Measurements from ENCODE around the gene NOL12.

- TF ChIP-seq, protein P1, sequence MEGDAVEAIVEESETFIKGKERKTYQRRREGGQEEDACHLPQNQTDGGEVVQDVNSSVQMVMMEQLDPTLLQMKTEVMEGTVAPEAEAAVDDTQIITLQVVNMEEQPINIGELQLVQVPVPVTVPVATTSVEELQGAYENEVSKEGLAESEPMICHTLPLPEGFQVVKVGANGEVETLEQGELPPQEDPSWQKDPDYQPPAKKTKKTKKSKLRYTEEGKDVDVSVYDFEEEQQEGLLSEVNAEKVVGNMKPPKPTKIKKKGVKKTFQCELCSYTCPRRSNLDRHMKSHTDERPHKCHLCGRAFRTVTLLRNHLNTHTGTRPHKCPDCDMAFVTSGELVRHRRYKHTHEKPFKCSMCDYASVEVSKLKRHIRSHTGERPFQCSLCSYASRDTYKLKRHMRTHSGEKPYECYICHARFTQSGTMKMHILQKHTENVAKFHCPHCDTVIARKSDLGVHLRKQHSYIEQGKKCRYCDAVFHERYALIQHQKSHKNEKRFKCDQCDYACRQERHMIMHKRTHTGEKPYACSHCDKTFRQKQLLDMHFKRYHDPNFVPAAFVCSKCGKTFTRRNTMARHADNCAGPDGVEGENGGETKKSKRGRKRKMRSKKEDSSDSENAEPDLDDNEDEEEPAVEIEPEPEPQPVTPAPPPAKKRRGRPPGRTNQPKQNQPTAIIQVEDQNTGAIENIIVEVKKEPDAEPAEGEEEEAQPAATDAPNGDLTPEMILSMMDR (IDR thresholded peaks at IDR 0.05; ENCODE audit: poor library complexity, severe bottlenecking) = no peak
- TF ChIP-seq EP300 (conservative IDR thresholded peaks at IDR 0.05; ENCODE audit: poor library complexity, severe bottlenecking) (no peak), EZH2 (IDR thresholded peaks at IDR 0.05; ENCODE audit: borderline replicate concordance, insufficient read depth, low read length, poor library complexity, severe bottlenecking) (no peak), RAD21 (conservative IDR thresholded peaks at IDR 0.05) (no peak), TAF1 (IDR thresholded peaks at IDR 0.05; ENCODE audit: low read depth) (no peak), POLR2AphosphoS5 (IDR thresholded peaks at IDR 0.05) (no peak), MXI1 (conservative IDR thresholded peaks at IDR 0.05; ENCODE audit: poor library complexity, severe bottlenecking) (no peak), SMC3 (conservative IDR thresholded peaks at IDR 0.05; ENCODE audit: poor library complexity) (no peak)
- TF ChIP-seq, protein P2, sequence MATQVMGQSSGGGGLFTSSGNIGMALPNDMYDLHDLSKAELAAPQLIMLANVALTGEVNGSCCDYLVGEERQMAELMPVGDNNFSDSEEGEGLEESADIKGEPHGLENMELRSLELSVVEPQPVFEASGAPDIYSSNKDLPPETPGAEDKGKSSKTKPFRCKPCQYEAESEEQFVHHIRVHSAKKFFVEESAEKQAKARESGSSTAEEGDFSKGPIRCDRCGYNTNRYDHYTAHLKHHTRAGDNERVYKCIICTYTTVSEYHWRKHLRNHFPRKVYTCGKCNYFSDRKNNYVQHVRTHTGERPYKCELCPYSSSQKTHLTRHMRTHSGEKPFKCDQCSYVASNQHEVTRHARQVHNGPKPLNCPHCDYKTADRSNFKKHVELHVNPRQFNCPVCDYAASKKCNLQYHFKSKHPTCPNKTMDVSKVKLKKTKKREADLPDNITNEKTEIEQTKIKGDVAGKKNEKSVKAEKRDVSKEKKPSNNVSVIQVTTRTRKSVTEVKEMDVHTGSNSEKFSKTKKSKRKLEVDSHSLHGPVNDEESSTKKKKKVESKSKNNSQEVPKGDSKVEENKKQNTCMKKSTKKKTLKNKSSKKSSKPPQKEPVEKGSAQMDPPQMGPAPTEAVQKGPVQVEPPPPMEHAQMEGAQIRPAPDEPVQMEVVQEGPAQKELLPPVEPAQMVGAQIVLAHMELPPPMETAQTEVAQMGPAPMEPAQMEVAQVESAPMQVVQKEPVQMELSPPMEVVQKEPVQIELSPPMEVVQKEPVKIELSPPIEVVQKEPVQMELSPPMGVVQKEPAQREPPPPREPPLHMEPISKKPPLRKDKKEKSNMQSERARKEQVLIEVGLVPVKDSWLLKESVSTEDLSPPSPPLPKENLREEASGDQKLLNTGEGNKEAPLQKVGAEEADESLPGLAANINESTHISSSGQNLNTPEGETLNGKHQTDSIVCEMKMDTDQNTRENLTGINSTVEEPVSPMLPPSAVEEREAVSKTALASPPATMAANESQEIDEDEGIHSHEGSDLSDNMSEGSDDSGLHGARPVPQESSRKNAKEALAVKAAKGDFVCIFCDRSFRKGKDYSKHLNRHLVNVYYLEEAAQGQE (IDR thresholded peaks at IDR 0.05; ENCODE audit: borderline replicate concordance) = no peak
Observed at GRCh38 chr22:37690901-37691504, 4.9 kb downstream of the NOL12 start.
